ENCODE data around the gene CALU.

The CALU gene

DNA sequence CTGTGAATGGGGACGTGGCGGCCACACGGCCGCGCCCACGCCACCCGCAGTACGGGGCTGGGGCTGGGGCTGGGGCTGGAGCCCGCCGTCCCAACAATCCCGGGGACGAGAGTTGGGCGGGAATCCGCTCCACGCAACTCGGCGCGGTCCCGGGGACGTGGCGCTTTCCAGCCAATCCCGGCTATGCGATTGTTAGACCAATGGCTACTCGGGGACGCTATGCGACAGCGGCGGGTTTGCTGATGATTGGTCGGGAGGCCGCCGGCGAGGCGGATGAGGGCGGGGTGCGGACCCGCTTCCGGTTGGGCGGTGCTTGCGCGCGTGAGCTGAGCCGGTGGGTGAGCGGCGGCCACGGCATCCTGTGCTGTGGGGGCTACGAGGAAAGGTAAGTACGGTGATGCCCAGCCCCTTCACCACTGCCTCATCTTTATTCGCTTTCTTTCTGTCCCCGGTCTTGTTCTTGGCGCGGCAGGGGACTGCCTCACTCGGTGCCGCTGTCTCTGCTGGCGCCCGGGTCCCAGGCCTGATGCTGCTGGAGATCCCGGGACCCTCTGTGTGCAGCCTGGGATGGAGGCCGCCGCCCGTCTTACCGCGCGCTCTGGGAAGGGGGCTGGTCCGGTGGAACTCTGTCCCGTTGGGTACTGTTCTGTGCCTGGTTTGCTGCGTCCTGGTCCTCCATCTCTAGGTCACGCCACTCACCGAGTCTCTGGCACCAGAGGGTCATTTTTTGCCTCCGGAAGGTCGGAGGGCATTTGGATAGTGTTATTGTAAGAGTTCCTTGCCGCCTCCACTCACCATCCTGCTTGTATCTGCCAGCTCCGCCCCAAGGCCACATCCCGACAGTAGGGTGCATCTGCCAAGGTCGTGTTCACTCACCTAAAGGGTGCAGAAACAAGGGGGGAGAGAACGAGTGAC, at the start of gene CALU:
Gene CALU, plus strand, starts transcription at position 312 of the 915 bp plus-strand sequence. CDS start 9,225 bp downstream, outside the sequence.
- peak; percentile 97 to 99 for DNase-seq

- no peak for DNase-seq
Measured at GRCh38 chr7:128691227-128691626, 47.9 kb upstream of the CALU start.

DNA sequence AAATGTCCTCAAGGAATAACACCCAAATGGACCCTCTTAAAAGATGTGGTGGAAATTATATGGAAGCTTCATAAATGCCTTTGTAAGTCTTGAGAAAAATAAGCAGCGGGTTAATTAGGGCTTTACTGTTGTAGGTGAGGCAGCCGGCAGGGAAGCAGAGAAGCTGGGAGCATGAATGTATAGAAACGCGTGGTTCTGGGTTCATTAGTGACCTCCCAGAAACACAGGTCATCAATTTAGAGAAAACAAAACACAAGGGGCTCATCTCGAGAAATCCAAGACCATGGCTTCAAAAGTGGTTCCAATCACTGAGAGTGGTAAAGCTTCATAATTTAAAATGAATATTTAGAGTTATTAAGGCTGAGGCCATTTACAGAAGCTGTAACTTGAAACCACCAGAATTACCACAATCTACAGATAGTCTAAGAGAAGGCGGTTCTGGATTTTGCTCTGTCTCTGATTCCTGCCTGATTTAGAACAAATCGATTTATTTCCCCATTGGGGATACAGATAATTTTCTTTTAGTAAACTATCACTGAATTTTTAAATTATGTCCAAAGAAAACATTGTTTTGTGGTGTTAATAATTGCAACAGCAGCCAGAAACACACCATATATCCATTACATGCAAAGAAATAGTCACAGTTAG, 46.4 kb upstream of the CALU start:
- no peak for DNase-seq

DNA sequence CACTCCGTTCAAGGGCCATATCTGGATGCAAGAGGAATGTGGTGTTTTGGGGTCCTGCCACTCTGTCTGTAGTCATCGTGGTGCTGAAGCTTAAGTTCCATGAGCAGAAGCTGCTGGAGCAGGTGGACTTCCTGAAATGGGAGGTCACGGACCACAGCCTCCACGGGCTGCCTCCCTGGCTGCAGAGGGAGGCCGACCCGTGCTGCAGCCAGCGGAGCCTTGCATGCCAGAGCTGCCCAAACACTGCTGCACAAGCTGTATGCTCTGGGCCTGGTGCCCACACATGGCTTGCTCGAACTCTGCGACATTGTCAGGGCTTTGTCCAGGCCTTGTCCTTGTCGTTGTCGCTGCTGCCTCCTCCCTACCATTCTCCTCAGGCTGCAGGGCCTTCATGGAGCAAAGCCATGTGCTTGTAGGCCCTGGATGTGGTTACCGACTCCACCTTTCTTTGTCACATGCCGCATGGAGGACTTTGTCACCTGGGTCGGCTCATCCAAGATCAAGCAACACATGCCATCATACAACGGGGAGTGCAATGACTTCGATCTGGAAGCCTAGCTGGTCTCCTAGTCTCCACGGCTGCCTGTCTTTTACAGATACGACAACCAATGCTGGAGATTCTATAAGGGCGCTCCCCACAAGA, 45.7 kb upstream of the CALU start:
- no peak for DNase-seq

DNA sequence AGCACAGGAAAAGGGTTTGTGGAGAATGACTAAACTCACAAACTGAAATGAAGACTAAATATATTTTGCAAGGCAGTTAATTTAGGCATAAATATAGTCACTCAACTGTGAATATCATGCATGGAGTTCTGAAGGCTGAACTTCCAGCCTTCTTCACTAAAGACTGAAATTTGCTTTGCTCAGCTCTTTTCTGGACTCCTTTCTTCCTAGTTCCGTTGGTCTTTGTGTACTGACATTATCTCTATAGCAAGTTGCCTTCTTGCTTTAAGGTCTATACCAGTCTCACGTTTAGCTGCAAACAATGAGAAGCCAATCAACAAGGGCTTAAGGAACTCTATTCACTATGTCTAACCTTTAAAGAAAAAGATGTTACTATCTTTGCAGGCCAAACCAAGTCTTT, 44.4 kb upstream of the CALU start:
- no peak for DNase-seq

- no peak for DNase-seq
Measured at GRCh38 chr7:128697302-128697905, 41.8 kb upstream of the CALU start.

DNA sequence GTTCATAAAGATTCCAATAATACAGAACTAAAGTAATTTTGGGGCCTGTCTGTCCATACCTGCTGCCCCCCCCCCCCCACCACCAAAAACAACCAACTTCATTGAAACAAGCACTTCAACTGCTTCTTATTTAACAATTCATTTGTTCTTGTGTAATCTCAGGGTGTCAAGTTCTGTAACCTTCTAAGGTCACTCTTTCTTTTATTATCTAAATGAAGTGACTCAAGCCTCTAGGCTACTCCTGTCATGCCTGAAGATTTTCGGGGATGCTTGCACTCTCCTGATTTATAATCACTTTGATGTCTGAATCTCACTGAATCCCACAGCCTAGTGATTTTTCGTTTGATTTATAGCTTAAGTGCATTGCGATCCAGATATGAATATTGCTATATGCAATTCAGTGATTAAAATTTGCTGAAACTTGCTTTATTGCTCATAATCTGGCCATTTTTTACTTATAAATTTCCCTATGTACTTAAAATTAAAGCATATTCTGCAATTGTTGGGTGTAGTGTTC, 39.9 kb upstream of the CALU start:
- DNase-seq, result no peak

GRCh38 chr7:128699895-128700294, 39.3 kb upstream of the CALU start:
- no peak for DNase-seq

- no peak for DNase-seq
Measured at GRCh38 chr7:128701062-128701785, 37.9 kb upstream of the CALU start.

- DNase-seq, result no peak
Measured at GRCh38 chr7:128703609-128704241, 35.4 kb upstream of the CALU start.

- peak in 1 of 2 experiments; percentile 42 for DNase-seq
Measured at GRCh38 chr7:128705891-128706333, 33.2 kb upstream of the CALU start.

DNA sequence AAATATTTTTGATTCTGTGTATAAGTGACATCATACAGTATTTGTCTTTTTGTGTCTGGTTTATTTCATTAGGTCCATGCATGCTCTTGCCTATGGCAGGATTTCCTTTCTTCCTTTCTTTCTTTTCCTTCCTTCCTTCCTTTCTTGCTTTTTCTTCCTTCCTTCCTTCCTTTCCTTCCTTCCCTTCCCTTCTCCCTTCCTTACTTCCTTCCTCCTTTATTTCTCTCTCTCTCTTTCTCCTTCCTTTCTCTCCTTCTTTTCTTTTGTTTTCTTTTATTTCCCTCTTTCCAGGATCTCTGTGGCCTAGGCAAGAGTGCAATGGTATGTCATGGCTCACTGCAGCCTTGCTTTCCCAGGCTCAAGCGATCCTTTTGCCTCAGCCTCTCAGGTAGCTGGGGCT, 31.4 kb upstream of the CALU start:
- DNase-seq, result no peak

- DNase-seq, result no peak
Measured at GRCh38 chr7:128708235-128708634, 30.9 kb upstream of the CALU start.

DNA sequence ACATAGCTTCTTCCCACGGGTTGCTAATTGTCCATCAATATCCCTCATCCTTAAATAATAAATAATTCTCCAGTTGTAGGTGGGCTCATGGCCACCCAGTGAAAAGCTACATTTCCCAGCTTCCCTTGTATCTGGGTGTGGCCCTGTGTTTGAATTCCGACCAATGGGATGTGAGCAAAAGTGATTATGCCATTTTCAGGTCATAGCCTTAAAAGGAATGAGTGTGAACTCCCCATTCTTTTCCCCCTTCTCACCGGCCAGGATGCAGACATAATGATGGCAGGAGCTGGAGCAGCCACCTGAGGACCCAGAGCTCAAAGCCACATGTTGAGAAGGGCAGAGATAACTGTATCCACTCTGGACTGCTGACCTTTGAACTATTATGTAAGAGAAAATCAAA, 30.3 kb upstream of the CALU start:
- no peak for DNase-seq

GRCh38 chr7:128710481-128710880, 28.7 kb upstream of the CALU start:
- no peak for DNase-seq

DNA sequence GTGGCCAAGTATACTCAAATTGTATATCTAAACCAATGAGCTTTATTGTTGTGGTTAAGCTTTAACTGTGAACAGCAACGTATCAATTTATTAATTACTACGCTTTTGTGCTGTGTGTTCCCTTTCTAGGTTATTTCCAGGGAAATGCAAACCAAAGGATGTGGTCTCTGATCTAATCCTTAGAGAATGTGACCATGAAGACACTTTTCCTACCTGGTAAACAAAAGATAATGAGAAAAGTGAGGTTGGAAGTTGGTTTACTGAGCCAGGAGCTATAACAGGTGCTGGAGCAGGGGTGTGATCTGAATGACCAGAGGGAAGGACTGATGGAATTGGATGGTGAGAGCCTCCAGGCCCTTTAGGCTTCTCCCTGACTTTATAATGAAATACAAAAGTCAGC, 25.4 kb upstream of the CALU start:
- no peak for DNase-seq

- DNase-seq, result no peak
Measured at GRCh38 chr7:128714701-128715495, 24.3 kb upstream of the CALU start.

DNA sequence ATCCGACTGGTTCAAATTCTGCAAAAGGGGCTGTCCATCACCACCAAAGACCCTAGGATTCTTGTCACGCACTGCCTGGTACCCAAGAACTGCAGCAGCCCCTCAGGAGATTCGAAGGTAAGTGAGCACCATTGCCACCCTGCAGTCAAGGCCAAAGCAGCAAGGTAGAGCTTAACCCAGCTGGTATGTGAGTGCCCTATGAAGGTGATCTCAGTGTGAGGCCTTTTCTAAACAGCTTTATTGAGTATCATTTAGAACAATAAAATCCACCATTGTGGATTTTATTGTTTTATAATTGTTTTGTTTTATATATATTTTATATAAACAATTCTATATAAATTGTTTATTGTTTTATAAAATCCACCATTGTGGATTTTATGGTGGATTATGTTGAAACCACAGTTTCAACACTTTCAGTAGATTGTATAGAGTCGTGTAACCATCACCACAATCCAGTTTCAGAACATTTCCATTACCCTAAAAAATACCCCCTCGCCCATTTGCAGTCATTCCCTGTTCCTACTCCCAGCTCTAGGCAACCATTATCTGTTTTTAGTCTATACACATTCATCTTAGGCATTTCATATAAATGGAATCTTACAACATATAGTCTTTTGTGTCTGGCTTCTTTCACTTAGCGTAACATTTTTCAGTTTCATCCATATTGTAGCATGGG, 20.1 kb upstream of the CALU start:
- DNase-seq, result no peak

DNA sequence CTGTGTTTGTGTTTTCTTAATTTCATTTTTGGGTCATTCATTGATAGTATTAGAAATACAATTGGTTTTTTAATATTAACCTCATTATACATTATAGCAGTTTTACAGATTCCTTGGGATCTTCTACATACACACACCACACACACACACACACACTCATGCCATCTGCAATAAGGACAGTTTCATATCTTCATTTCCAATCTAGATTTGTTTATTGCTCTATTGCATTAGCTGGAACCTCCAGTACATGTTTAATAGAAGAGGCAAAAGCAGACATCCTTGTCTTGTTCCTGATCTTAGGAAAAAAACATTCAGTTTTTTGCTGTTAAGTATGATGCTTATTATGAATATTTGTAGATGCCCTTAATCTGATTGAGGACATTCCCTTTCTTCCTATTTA, 17.8 kb upstream of the CALU start:
- no peak for DNase-seq

- no peak for DNase-seq
Measured at GRCh38 chr7:128724743-128725142, 14.4 kb upstream of the CALU start.
